ENCODE data around the gene EMILIN1. TPM values are rescaled to one million over a fixed set of nuclear protein-coding genes. Genes with fewer than 3 reads are reported as not detected.

The EMILIN1 gene
- polyA plus RNA-seq, 1 of the 3 experiments (the other 2 are of a cell fraction), result 286 TPM

GRCh38 chr2:27073782-27074181 lies 4.6 kb upstream of the EMILIN1 start (continued):
- TF ChIP-seq EZH2phosphoT487 (IDR thresholded peaks at IDR 0.05; ENCODE audit: borderline replicate concordance, low read depth) (no peak), PBX3 (IDR thresholded peaks at IDR 0.05) (no peak), SIN3A (IDR thresholded peaks at IDR 0.05; ENCODE audit: borderline replicate concordance, low read depth, low read length) (no peak), EP300 (IDR thresholded peaks at IDR 0.05; ENCODE audit: borderline replicate concordance in 1 of 2, low read depth in 1 of 2, low read length in 1 of 2) (no peak), JUND (IDR thresholded peaks at IDR 0.05) (no peak)

GRCh38 chr2:27074738-27075565 lies 3.5 kb upstream of the EMILIN1 start:
- H3K9me3 ChIP-seq, result no peaks in the 10 kb centered on the region
- H3F3A ChIP-seq (replicated peaks; ENCODE audit: insufficient read depth), result peaks cover 17% of the 10 kb centered on the region
- WGBS (ENCODE audit: low lambda C conversion rate), result 75% methylated on average over 4 of the region's 4 CpGs
- no peaks in the 10 kb centered on the region for H3K9me2 ChIP-seq
- peaks cover 42 to 72% of the 10 kb centered on the region in 2 experiments for H3K4me1 ChIP-seq (ENCODE audit: control insufficient read depth in 1 of 2, insufficient read depth in 2 of 2, low read depth in 1 of 2, low read length in 1 of 2)
- no peaks in the 10 kb centered on the region for H3K27me3 ChIP-seq (ENCODE audit: insufficient read depth)
- 0 out of 2 replicates have a peak overlapping the region, but pooled peaks have one; percentile 5 for H3K4me2 ChIP-seq
- peaks cover 2 to 6% of the 10 kb centered on the region in 2 experiments for H3K36me3 ChIP-seq (replicated peaks in 1 of 2; ENCODE audit: control insufficient read depth in 1 of 2, insufficient read depth in 2 of 2, low read length in 1 of 2)
- DNase-seq, result peak; percentile 71
- CTCF ChIA-PET, result interaction anchor here (0.8 to 18.5 kb wide), 11 partner anchors 8 to 229 kb away, joined by 3 to 227 read pairs (median 4); partner anchors contain the start of genes AGBL5, EMILIN1 and KHK
- H3K27ac ChIP-seq (ENCODE audit: low read depth in 2 of 2, low read length in 1 of 2), result peak overlapping the region; percentile 7 to 84; a peak in 3 of 4 replicates
- no peak overlapping the region for H3K9ac ChIP-seq
- peaks cover 31% of the 10 kb centered on the region for H3K79me2 ChIP-seq (ENCODE audit: insufficient read depth)
- H2AFZ ChIP-seq (ENCODE audit: low read depth), result no peak overlapping the region
- H3K4me3 ChIP-seq (ENCODE audit: low read depth in 2 of 2, low read length in 1 of 2), result no peak overlapping the region
- no peaks in the 10 kb centered on the region; the same call in 1 of the 2 replicates for H4K20me1 ChIP-seq (ENCODE audit: insufficient read depth)
- POLR2A ChIA-PET, result interaction anchor here (1.0 to 5.7 kb wide), 3 partner anchors 8 to 24 kb away, joined by 3 to 80 read pairs (median 63); partner anchors contain the start of genes AGBL5 and KHK
- TF ChIP-seq MEF2A (IDR thresholded peaks at IDR 0.05; ENCODE audit: borderline replicate concordance, low read depth) (no peak), RXRA (IDR thresholded peaks at IDR 0.05; ENCODE audit: borderline replicate concordance, low read depth) (no peak), IRF3 (IDR thresholded peaks at IDR 0.05; ENCODE audit: low read depth, low read length) (no peak), USF1 (IDR thresholded peaks at IDR 0.05; ENCODE audit: borderline replicate concordance, low read depth) (no peak), NFIC (IDR thresholded peaks at IDR 0.05; ENCODE audit: borderline replicate concordance) (peak; percentile 67), GATA2 (CRISPR knock-in tag; IDR thresholded peaks at IDR 0.05) (no peak), GABPA (IDR thresholded peaks at IDR 0.05; ENCODE audit: low read depth) (no peak), ELF1 (IDR thresholded peaks at IDR 0.05) (no peak), YY1 (IDR thresholded peaks at IDR 0.05; ENCODE audit: low read depth) (no peak), RAD21 (IDR thresholded peaks at IDR 0.05; ENCODE audit: low read length) (no peak), CHD2 (IDR thresholded peaks at IDR 0.05; ENCODE audit: low read length, partially characterized antibody) (no peak), TCF12 (IDR thresholded peaks at IDR 0.05) (peak; percentile 17; the same call in 1 of the 2 replicates), RCOR1 (IDR thresholded peaks at IDR 0.05; ENCODE audit: low read length) (0 out of 2 replicates have a peak, but pooled peaks have one; percentile 30), FOXM1 (IDR thresholded peaks at IDR 0.05; ENCODE audit: low read depth) (no peak), PBX3 (IDR thresholded peaks at IDR 0.05) (no peak), ZBTB33 (IDR thresholded peaks at IDR 0.05; ENCODE audit: borderline replicate concordance, low read depth) (no peak), TEAD4 (IDR thresholded peaks at IDR 0.05; ENCODE audit: borderline replicate concordance, insufficient read depth) (no peak), MAX (IDR thresholded peaks at IDR 0.05; ENCODE audit: low read depth) (no peak), NRF1 (IDR thresholded peaks at IDR 0.05; ENCODE audit: low read depth, low read length) (no peak), USF2 (IDR thresholded peaks at IDR 0.05; ENCODE audit: borderline replicate concordance, low read depth, low read length) (no peak)

Data from SK-N-SH (cell line).